Heart right ventricle (tissue), 16 donors: ENCODE data around the gene ATP10A. TPM values are rescaled to one million over a fixed set of nuclear protein-coding genes. Genes with fewer than 3 reads are reported as not detected.

Experiments
- ATAC-seq, 8 donors: fragments of 200-7000 bp; cut with Tn5 transposase; one replicate each; pipeline ENCODE4 v1.9.1; 2020; ENCODE audit warnings: mild to moderate bottlenecking in 8 of 8, moderate library complexity in 8 of 8, moderate number of reproducible peaks in 1 of 8
- DNase-seq, 2 donors: peaks; one replicate each; pipeline ENCODE4 v3.0.0-alpha.2; 2020
- H3K27ac ChIP-seq, 10 donors: fragments of 200-600 bp; sonication (generic) in 2 of 10; one replicate each; pipeline versions ENCODE4 v1.5.0 to v1.8.0; 2020 to 2022; ENCODE audit warnings: mild to moderate bottlenecking in 3 of 10
- H3K27me3 ChIP-seq, 7 donors: fragments of 200-600 bp; one replicate each; pipeline ENCODE4 v1.8.0; 2021 to 2022; ENCODE audit warnings: mild to moderate bottlenecking in 2 of 7
- H3K36me3 ChIP-seq, 9 donors: fragments of 200-600 bp; sonication (generic) in 1 of 9; one replicate each; pipeline versions ENCODE4 v1.5.0 to v1.8.0; 2020 to 2022; ENCODE audit warnings: mild to moderate bottlenecking in 2 of 9
- H3K4me1 ChIP-seq, 9 donors: fragments of 200-600 bp; sonication (generic) in 1 of 9; one replicate each; pipeline versions ENCODE4 v1.5.0 to v1.8.0; 2020 to 2022; ENCODE audit warnings: mild to moderate bottlenecking in 4 of 9
- H3K4me3 ChIP-seq, 10 donors: fragments of 200-600 bp; sonication (generic) in 2 of 10; one replicate each; pipeline versions ENCODE4 v1.5.0 to v1.8.0; 2020 to 2022; ENCODE audit warnings: mild to moderate bottlenecking in 7 of 10, moderate library complexity in 2 of 10
- H3K9me3 ChIP-seq, 11 donors: fragments of 200-600 bp in 10 of 11; sonication (generic) in 2 of 11; one replicate each; pipeline versions ENCODE4 v1.5.0 to v1.8.0; 2013 to 2022; ENCODE audit warnings: mild to moderate bottlenecking in 2 of 11, control low read depth in 1 of 11, moderate library complexity in 1 of 11
- WGBS, 2 donors: extraction: QIAGEN DNeasy Blood & Tissue Kit; methylation state at CpG; one replicate each; pipeline ENCODE4 v1.1.7; 2013; ENCODE audit warnings: inconsistent platforms in 1 of 2; 5-methylcytosine and 5-hydroxymethylcytosine counted together
- intact Hi-C, 10 donors: fragments of 100-400 bp; cut with DNase I; formaldehyde crosslinking; loops; one replicate each; pipeline versions ENCODE4 v1.11.1 to v1.14.2; 2022
- polyA plus RNA-seq, 2 donors: library from polyadenylated mRNA; stranded (reverse); fragments of 200-250 nt; gene quantifications; one replicate each; pipeline ENCODE4 v1.2.3, GENCODE V29; 2013
- total RNA-seq, 10 donors: library from RNA; stranded (reverse); fragmentation: NEBNext Ultra II Directional in 3 of 10; extraction: Animal tissue kit (Norgen Biotek cat#: 25700) in 3 of 10; gene quantifications; one replicate each; pipeline versions ENCODE4 v1.2.1 to v1.2.4, GENCODE V29; 2021 to 2023
- TF ChIP-seq, protein P1 (sequence below), 9 donors: fragments of 200-600 bp; sonication (generic) in 2 of 9; IDR thresholded peaks; one replicate each; pipeline versions ENCODE4 v1.5.0 to v1.8.0; 2021 to 2022; ENCODE audit warnings: antibody characterized with exemption in 9 of 9, mild to moderate bottlenecking in 5 of 9, moderate library complexity in 1 of 9
- donor health status: Arrhythmogenic right ventricular cardiomyopathy.
- donor health status: ischemic (EF 13 %, LVEDD 7.1; RV severe dilation, severe dysfunction).
- donor health status: healthy with polysubstance abuse.
- donor health status: DM: no; HTN: yes; CAD: no.
- donor health status: DM: no; HTN: no; CAD: no.
- donor health status: ischemic (EF 25% LVEDD 6.9; RV normal size, moderate dysfunction).
- donor health status: ischemic (EF 25% LVEDD 5.7; RV mildly dilated, moderate dysfunction).
- donor health status: healthy.
- donor health status: DM: yes; HTN: yes; CAD: no.
- donor health status: Ischemic cardiomyopathy.
- donor health status: ischemic (EF 35%, LVEDD 5.7; RV mildly dilated, moderate dysfunction).
- donor health status: nonischemic (EF 11% LVEDD 7.7; RV severe dilation, severe dysfunction).
- donor health status: DM: yes; HTN: yes; CAD: no.
- donor health status: PGD.
- donor health status: ischemic (EF 29% LVEDD 5.4; RV normal size, mild dysfunction).
- donor health status: nonischemic (EF 23%, LVEDD 6.1; RV moderate dilation, normal function).

Gene ATP10A
- total and polyA plus RNA-seq, 12 donors: 0.45 to 2.2 (median 0.89) TPM

DNA sequence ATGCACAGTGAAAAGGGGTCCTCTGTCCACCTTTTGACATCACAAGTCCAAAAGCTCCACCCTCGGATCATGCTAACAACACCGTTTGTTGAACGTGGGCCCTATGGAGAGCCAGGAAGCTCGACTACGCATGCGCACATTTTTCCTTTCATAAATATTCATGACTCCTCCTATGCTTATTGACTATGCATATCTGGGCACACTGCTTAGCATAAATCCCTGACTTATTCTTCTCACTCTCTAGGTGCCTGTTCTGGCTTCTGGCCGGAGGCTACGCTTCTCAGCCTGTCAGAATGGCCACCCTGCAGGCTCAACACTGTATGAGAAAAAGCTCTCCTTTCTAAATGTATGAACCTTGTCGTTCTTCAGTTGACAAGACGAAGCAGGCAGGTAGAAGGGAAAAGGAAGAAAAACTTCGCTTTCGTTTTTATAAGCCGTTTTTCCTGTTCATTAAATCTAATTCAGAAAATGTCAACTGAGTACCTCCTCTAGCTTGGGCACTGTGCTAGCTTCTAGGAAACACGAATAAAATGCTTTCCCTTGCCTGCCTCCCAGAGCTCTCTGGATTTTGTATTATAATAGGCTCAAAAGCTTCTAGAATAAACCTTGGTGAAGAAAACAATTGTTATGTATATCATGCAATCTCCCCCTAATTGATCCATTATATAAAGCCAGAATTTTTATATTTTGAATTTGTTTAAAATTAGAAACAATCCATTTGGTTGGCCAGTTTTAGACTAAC is 207.7 kb downstream of the ATP10A start:
- intact Hi-C loops: no loop called here
- WGBS, 2 donors: 84 to 90% methylated on average over 14 of the region's 14 CpGs
- H3K9me3 ChIP-seq: no peaks in the 10 kb centered on the region
- no peak overlapping the region for H3K4me3 ChIP-seq
- no peaks in the 10 kb centered on the region for H3K36me3 ChIP-seq
- no peaks in the 10 kb centered on the region for H3K4me1 ChIP-seq
- ATAC-seq (no peak), DNase-seq (no peak)
- H3K27ac ChIP-seq: no peak overlapping the region
- H3K27me3 ChIP-seq: peaks cover 0 to 3% (median 0%) of the 10 kb centered on the region in 7 donors
- TF ChIP-seq, protein P1, sequence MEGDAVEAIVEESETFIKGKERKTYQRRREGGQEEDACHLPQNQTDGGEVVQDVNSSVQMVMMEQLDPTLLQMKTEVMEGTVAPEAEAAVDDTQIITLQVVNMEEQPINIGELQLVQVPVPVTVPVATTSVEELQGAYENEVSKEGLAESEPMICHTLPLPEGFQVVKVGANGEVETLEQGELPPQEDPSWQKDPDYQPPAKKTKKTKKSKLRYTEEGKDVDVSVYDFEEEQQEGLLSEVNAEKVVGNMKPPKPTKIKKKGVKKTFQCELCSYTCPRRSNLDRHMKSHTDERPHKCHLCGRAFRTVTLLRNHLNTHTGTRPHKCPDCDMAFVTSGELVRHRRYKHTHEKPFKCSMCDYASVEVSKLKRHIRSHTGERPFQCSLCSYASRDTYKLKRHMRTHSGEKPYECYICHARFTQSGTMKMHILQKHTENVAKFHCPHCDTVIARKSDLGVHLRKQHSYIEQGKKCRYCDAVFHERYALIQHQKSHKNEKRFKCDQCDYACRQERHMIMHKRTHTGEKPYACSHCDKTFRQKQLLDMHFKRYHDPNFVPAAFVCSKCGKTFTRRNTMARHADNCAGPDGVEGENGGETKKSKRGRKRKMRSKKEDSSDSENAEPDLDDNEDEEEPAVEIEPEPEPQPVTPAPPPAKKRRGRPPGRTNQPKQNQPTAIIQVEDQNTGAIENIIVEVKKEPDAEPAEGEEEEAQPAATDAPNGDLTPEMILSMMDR (IDR thresholded peaks at IDR 0.05): no peak

DNA sequence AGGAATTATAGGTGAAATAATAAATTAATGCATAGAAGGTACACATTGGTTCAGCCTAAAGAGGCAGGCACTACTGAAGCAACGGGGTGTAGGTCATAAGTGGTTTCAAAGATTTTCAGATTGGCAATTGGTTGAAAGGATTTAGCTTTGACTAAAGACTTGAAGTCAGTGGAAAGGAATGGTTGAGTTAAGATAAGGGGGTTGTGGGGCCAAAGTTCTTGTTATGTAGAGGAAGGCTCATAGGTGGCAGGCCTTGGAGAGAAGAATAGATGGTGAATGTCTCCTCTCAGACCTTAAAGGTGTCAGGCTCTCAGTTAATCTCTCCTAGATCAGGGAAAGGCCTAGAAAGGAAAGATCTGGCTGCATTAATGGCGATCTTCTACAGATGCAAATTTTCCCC is 209.8 kb downstream of the ATP10A start:
- Histone ChIP-seq H3K36me3 (no peaks in the 10 kb centered on the region), H3K4me1 (no peaks in the 10 kb centered on the region), H3K27ac (no peak overlapping the region), H3K9me3 (no peaks in the 10 kb centered on the region), H3K27me3 (peaks cover 0 to 3% (median 0%) of the 10 kb centered on the region in 7 donors), H3K4me3 (no peak overlapping the region)
- DNase-seq (no peak), ATAC-seq (no peak)
- WGBS, 2 donors: 74 to 83% methylated on average over 2 of the region's 2 CpGs
- TF ChIP-seq, protein P1 (IDR thresholded peaks at IDR 0.05): no peak
- intact Hi-C loops: no loop called here

DNA sequence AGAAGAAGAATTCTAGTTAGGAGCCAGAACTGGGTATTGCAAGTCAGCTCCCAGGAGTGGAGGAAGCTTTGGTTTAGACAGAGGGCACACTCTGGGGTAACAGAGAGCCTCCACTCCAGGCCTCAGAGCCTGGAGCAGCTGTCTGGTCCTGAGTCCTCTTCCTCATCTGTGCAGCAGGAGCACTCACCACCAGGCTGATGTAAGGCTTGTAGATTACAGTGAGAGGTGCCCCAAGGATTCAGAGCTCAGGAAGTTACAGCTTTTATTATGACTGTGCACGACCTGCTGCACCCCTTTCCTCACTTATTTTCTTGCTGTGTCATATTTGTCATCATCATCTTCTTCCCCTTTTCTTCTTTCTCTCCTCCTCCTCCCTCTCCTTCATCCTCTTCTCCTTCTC is 210.4 kb downstream of the ATP10A start:
- H3K36me3 ChIP-seq: no peaks in the 10 kb centered on the region
- intact Hi-C loops: no loop called here
- H3K27ac ChIP-seq: no peak overlapping the region
- DNase-seq: no peak
- TF ChIP-seq, protein P1 (IDR thresholded peaks at IDR 0.05): no peak
- H3K4me1 ChIP-seq: no peaks in the 10 kb centered on the region
- 47 to 52% methylated on average over 1 of the region's 1 CpG for WGBS, 2 donors
- no peak overlapping the region for H3K4me3 ChIP-seq
- ATAC-seq: no peak
- peaks cover 0 to 3% (median 0%) of the 10 kb centered on the region in 7 donors for H3K27me3 ChIP-seq
- no peaks in the 10 kb centered on the region for H3K9me3 ChIP-seq

DNA sequence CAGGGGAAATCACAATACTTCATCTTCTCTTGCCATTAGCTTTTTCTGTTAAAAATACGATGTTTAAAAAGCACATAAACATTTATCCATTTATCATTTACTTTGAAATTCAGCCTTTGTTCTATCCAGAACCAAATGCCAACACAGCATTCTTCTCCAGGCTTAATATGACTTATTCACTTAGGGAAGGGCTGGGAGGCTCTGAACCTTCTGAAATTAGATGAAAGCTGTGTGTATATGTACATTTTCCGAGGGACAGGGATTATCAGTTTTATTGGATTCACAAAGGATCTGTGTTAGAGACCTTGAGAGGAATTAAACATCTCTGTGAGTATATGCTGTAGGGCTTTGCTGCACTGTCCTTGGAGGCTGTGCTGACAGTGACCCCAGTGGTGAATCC is 213.7 kb downstream of the ATP10A start:
- Histone ChIP-seq H3K9me3 (no peaks in the 10 kb centered on the region), H3K4me3 (no peak overlapping the region), H3K27me3 (peaks cover 0 to 3% (median 0%) of the 10 kb centered on the region in 7 donors), H3K27ac (no peak overlapping the region), H3K36me3 (no peaks in the 10 kb centered on the region), H3K4me1 (peaks cover 0 to 4% (median 0%) of the 10 kb centered on the region in 9 donors)
- DNase-seq (no peak), ATAC-seq (no peak)
- TF ChIP-seq, protein P1 (IDR thresholded peaks at IDR 0.05): no peak
- intact Hi-C loops: no loop called here
- WGBS, 2 donors: 70 to 82% methylated on average over 2 of the region's 2 CpGs
